Cardiac septum (tissue), 1 donor: ENCODE results near the gene FAM120A. TPM values are rescaled to one million over a fixed set of nuclear protein-coding genes. Genes with fewer than 3 reads are reported as not detected.

Experiments
- DNase-seq: peaks from one replicate; pipeline ENCODE4 v3.0.0-alpha.2; 2020; ENCODE audit warnings: low spot score
- intact Hi-C: fragments of 100-400 bp; cut with DNase I; formaldehyde crosslinking; loops from one replicate; pipeline ENCODE4 v1.14.0; 2022
- long read RNA-seq: library from polyadenylated mRNA; unstranded; transcript quantifications from one replicate; pipeline ENCODE4 v2.0.0, GENCODE V29; 2021
- total RNA-seq: library from RNA; stranded (reverse); fragmentation: NEBNext Ultra II Directional; extraction: Animal tissue kit (Norgen Biotek cat#: 25700); gene quantifications from one replicate; pipeline ENCODE4 v1.2.1, GENCODE V29; 2021
- donor health status: DM: no; HTN: no; CAD: no.

Gene FAM120A, protein sequence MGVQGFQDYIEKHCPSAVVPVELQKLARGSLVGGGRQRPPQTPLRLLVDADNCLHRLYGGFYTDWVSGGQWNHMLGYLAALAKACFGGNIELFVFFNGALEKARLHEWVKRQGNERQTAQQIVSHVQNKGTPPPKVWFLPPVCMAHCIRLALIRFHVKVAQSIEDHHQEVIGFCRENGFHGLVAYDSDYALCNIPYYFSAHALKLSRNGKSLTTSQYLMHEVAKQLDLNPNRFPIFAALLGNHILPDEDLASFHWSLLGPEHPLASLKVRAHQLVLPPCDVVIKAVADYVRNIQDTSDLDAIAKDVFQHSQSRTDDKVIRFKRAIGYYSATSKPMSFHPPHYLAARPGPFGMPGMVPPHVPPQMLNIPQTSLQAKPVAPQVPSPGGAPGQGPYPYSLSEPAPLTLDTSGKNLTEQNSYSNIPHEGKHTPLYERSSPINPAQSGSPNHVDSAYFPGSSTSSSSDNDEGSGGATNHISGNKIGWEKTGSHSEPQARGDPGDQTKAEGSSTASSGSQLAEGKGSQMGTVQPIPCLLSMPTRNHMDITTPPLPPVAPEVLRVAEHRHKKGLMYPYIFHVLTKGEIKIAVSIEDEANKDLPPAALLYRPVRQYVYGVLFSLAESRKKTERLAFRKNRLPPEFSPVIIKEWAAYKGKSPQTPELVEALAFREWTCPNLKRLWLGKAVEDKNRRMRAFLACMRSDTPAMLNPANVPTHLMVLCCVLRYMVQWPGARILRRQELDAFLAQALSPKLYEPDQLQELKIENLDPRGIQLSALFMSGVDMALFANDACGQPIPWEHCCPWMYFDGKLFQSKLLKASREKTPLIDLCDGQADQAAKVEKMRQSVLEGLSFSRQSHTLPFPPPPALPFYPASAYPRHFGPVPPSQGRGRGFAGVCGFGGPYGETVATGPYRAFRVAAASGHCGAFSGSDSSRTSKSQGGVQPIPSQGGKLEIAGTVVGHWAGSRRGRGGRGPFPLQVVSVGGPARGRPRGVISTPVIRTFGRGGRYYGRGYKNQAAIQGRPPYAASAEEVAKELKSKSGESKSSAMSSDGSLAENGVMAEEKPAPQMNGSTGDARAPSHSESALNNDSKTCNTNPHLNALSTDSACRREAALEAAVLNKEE
- 116 TPM for total RNA-seq
- long read RNA-seq, full-length matches to known transcripts = 3 of 115 reads
- long read RNA-seq, partial matches to known transcripts = 91 of 115 reads
- long read RNA-seq, other reads (novel, unspliced or antisense) = 21 of 115 reads

DNA sequence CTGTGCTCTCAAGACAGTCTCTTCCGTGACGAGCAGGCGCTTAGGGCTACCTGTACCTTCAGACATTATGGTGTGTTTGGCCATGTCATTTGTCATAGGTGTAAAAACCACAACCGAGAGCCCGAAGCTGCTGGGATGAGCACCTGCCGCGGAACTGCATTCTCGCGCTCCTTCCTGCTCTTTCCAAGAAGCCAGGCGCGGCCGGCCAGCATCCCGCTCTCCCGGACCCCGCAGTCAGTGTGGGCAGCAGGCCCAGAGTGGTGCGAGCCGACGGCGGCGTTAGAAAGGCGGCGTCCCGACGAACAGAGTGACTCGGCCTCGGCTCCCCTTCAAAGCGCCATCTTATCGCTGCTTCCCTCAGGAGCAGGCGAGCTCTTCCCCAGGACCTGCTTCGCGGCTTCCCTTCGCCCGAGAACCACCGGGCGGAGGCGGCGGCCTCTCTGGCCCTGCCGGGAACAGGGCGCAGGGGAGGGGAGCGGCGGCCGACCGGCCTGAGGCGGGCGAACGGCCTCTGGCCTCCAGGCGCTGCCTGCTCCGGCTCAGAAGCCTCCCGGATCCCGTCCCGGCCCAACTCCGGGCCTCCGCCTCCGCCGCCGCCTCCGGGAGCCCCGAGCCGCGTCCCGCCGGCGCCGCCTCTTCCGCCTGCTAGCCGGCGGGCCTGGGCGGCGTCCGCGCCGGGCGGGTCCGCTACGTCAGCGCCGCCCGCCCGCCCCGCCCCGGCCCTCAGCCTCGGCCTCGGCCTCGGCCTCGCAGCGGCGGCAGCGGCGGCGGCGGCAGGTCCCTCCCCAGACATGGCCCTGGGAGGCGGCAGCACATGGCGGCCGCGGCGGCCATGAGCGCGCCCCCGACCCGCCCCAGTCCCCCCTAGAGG, at the start of gene FAM120A:
Gene FAM120A, plus strand, starts transcription at position 741 of the 871 bp plus-strand sequence. CDS start 231 bp downstream, outside the sequence.
- peak; percentile 86 for DNase-seq
- intact Hi-C loops = loop anchor here (1.0 to 10.0 kb wide), 4 partner anchors 51 to 326 kb away; no protein-coding TSS in a partner anchor

DNA sequence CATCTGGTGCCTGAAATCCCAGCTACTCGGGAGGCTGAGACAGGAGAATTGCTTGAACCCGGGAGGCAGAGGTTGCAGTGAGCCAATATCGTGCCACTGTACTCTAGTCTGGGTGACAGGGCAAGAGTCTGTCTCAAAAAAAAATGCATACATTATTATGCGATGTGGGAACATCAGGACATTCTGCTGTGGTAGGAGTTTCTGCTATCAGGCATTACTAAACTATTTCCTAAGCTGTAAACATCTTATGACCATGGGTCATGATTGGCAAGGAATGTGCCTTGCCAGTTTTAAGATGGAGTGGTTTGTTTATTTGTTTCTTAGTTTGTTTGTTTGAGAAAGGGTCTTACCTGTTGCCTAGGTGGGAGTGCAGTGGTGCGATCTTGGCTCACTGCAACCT, 45.1 kb upstream of the FAM120A start:
- DNase-seq = no peak
- intact Hi-C loops = no loop called here

DNA sequence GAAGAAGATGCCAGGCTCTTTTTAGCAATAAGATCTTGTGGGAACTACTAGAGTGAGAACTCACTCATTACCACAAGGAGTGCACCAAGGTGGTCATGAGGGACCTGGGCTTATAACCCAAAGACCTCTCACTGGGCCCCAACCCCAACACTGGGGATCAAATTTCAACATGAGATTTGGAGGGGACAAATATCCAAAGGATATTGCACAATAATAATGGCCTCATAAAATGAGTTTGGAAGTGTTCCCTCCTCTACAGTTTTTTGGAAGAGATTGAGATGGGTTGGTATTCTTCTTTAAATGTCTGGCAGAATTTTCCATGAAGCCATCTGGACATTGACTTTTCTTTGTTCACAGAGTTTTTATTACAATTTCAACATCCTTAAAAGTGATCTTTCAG, 38.0 kb upstream of the FAM120A start:
- no peak for DNase-seq
- intact Hi-C loops = no loop called here

DNA sequence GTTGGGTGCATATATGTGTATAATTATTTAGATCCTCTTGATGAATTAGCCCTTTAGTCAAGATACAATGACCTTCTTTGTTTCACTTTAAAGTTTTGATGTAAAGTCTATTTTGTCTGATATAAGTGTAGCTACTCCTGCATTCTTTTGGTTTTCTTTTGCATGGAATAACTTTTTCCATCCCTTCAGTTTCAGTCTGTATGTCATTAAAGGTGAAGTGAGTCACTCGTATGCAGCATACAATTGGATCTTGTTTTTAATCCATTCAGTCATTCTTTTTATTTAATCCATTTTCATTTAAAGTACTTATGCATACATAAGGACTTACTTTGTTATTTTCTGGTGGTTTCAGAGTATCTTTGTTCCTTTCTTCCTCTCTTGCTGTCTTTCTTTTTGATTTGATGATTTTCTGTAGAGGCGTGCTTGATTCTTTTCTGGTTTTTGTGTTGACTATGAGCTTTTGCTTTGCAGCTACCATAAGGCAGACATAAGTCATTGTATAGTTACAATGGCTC, 36.3 kb upstream of the FAM120A start:
- intact Hi-C loops = no loop called here
- DNase-seq = no peak

DNA sequence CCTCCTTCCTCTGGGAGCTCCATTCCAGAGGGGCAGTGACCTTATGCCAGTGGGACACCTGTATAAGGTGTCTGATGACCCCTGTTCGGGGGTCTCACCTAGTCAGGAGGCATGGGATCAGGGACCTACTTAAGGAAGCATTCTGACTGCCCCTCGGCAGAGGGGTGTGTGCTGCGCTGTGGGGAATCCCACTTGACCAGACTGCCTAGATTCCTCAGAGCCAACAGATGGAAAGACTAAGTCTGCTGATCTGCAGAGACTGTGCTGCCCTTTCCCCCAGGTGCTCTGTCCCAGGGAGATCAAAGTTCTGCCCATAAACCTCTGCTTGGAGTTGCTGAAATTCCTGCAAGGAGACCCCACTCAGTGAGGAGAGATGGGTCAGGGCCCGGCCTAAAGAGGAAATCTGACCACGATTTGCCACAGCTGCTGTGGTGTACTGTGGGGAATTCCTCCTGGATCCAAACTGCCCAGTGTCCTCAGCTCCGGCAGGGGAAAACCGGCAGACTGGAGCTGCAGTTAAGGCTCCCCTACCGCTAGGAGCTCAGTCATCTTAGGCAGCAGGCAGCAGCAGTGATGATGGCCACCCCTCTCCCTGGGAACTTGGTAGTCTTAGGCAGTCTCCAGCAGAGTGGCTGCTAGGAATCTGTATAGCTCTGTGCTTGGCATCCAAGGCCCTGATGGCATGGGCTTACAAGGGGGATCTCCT, 34.8 kb upstream of the FAM120A start:
- intact Hi-C loops = no loop called here
- DNase-seq = no peak

DNA sequence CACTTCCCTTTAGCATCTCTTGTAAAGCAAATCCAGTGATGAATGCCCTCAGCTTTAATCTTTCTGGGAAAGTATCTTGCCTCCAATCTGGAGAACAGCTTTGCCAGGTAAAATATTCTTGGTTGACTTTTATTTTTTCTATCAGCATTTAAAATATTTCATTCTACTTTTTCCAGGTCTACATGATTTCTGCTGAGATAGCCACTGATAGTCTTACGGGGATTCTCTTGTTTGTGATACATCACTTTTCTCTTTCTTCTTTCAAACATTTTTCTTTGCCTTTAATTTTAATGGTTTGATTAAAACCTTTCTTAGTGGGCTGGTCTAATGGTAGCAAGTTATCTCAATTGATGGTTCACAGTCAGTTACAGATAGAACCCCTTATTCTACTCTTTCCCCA, 33.9 kb upstream of the FAM120A start:
- DNase-seq = no peak
- intact Hi-C loops = no loop called here

DNA sequence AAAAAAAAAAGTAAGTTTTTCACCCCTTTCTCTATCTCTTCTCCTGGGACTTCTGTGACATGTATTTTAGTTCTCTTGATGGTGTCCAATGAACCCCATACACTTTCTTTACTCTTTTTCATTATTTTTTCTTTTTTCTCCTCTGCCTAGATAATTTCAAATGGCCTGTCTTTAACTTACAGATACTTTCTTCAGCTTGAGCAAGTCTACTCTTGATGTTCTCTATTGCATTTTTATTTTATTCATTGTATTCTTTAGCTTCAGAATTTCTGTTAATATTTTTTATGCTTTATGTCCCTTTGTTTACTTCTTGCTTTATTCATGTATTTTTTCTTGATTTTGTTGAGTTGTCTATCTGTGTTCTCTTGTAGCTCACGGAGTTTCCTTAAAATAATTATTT, 32.5 kb upstream of the FAM120A start:
- intact Hi-C loops = no loop called here
- DNase-seq = no peak

DNA sequence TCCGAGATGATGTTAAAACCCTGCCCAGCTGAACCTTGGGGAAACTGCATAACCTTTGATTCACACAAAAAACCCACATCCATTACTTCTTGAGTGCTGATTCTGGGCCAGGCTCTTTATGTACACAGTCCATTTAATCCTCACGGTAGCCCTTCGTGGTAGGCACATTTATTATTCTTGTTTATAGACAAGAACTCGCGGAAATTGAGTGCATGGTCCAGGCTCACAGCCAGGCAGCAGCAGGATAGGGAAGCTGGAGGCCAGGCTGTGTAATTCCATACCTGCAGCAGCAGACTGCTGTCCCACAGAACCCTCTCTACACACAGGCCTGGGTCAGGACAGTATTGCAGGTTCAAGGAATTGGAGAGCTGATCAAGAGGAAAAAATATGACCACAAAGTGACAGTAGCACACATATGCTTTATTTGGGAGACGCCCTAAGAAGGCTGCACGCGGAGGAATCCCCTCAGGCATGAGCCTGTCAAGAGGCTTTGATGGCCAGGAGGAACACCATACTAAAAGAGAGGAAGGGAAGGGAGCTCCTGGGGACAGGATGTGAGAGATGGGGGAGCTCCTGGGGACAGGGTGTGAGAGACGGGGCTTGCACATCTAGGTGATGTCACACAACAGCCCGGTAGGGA, 28.4 kb upstream of the FAM120A start:
- intact Hi-C loops = no loop called here

DNA sequence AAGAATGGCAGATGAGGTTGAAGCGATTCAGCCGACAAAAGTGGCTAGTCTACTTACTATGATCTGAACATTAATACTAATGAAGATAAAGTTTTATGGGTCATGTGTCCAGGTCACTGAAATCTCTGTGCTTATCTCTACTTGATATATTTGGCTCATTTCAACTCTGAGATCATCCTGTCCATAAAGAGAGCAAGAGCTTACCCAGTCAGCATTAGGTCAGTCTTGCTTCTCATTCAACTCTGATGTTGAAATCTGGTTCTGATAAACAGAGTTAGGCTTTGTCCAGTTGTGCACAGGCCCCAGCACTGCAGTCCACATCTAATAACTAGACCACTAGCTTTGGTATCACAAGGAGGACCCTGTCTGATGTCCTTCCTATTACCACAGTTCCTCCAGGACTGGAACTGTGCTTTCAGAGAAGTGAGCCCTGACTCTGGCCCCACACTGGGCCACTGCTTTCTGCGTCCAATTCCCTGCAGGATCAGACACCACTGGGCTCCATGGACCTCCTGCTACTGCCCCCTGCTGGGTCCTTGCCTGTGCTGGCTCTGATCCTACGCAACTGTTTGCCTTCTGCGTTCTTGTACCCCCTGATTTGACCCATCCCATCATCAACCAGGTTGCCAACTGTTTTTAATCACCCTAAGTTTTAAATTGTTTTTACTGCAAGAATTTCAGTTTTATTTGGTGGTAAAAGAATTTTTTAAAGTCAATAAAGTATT, 23.7 kb upstream of the FAM120A start:
- intact Hi-C loops = no loop called here
- no peak for DNase-seq

More for the DNA sequence above, 28.4 kb upstream of the FAM120A start:
- no peak for DNase-seq

DNA sequence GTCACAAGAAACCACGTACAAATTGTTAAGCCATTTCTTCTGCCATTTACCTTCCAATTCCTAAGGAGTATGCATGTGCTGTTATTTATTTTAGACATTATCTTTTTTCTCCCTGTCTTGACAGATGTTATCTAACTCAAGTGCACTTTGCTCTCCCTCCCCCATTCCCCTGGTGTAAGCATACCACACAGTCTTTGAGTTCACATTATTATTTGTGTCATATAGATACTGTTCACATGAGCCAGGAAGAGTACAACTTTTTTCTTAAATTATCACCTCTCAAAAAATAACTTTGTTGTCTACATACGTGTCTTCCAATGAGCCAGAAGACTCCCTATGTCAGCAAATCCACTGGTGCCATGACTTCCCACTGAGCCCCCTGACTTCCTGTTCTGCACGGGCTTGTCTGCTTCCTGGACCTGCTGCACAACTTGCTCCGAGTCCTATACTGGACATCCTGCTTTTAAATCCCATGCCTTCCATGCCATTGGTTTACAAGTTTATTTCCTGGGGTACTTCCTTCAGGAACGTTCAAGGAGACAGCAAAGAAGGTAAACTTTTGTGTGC, 19.9 kb upstream of the FAM120A start:
- DNase-seq = no peak
- intact Hi-C loops = no loop called here

DNA sequence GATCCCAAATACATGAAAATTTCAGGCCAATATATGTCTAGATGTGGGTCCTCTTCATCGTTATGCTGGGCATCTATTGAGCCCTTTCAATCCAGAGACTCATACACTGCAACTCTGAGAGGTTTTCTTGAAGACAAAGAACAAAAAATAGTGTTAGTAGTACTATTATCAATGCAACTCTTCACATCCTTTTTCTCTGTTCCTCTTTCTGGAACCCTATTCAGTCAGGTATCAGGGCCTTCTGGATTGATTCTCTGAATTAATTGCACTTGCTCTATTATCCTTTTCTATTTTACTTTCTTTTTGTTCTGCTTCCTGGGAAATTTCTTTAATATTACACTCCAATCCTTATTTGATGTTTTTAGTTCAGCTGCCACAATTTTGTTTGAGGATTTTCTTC, 18.5 kb upstream of the FAM120A start:
- intact Hi-C loops = no loop called here
- DNase-seq = no peak

DNA sequence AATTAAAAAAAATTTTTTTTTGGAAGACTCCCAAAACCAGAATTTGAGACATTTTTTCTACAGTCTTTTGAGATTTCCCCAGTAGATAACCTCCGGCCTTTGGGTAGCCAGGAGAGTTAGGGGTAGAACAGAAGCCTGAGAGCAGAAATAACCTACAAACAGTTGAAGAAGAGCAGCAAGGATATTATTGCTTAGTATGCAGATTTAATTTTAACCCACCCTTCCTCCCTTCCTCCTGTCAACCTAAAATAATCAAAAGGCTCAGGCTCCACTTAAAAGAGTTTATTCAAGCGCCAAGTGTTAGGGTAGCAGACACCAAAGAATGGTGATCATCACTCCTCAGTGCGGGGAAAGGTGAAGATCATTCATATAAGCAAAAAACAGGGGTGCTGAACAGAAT, 17.4 kb upstream of the FAM120A start:
- intact Hi-C loops = no loop called here
- DNase-seq = no peak

DNA sequence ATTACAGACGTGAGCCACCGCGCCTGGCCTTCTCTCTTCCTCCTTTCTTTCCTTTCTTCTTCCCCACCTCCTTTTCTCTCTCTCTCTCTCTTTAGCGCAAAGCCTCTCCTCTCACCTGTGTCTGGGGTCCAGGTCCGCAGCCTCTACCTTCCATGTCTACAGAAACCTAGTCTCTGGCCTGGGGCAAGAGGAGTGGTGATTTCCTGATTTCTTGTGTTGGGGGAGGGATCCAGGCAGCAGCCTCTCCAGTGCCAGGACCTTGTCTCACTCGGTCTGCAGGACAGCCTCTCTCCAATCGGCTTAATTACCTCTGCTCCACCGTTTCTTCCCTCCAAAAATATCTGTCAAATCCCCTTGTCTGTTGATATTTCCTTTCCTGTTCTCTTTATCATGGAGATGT, 16.1 kb upstream of the FAM120A start:
- DNase-seq = no peak
- intact Hi-C loops = no loop called here

DNA sequence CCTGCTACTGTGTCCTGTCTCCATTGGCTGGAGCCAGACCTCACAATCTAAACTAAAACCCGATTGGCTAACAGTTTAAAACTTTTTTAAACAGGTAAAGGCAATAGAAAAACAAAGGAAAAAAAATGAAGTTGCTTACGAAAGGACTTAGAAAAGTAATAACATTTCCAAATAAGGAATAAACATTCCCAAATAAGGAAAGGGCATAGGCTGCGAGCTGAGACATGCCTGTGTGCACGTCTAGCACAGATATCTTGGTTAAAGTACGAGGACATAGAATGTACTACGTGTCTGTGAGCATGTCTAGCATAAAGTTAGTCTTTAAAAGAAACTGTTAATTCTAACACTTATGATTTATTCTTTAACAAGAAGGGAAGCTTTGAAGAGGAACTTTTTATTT, 15.3 kb upstream of the FAM120A start:
- DNase-seq = no peak
- intact Hi-C loops = no loop called here

DNA sequence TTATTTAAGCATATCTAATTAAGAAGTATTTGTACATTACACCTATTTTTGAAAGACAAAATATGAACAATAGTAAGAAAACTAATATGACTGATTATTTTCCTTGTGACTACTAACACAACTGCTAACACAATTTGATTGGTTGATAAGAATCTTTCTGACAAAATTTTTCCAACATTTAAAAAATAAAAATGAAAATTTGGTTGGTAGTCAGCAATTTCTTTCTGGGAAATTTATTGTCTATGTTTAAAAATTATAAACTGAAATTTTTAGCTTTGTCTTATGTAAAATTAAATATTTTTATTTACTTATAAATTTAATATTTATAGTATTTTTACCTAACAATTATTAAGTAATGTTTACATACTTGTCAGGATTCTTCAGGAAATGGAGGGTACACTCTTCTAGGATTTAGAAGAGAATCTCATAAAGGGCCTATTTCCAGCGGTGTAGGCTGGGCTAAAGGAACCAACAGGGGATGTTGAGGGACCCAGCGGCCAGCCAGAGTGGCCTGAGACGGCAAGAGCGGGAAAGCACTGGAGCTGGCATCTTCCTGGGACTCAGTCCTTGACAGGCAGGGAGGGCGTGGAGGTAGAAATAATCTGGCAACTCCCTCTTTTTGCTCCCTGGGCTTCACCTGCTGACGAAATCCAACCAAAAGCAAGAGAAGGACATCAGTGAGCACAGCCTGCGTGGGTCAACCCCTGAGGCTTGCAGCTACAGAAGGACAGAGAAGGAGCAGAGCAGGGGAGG, 14.7 kb upstream of the FAM120A start:
- DNase-seq = no peak
- intact Hi-C loops = no loop called here

DNA sequence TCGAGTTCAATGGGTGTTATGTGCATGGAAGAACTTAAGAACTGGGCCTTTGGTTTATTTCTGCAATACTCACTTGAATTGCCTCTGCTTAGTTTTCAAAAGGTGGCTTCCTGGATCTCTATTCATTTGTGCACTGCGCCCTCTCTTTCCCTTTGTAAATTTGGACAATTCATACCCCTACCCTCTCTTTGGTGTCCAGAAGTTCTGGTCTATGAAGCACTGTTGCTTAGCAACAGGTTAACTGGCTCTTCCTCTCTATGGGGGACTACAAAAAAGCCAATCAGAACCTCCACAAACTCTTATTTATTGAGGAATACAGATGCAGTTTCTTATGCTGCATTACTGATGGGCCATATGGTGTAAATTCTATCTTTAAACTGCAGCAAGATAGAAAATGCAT, 13.5 kb upstream of the FAM120A start:
- DNase-seq = no peak
- intact Hi-C loops = no loop called here
